Natural killer cell (primary cell): ENCODE results near the gene C17orf50. TPM values are rescaled to one million over a fixed set of nuclear protein-coding genes. Genes with fewer than 3 reads are reported as not detected.

ENCODE experiments used
- ATAC-seq, 3 donors: fragments of 150-1000 bp in 2 of 3; fragments of 200-7000 bp in 1 of 3; cut with Tn5 transposase; 1 replicate in 1 of 3; 2 replicates in 2 of 3; pipeline ENCODE4 v1.10.0; 2021; ENCODE audit warnings: mild to moderate bottlenecking in 2 of 3, moderate library complexity in 2 of 3
- DNase-seq, 2 donors: peaks; one replicate each; pipeline versions ENCODE4 v3.0.0 to v3.0.0-alpha.2; 2013 to 2021; ENCODE audit warnings: mixed read lengths in 1 of 2
- H3K27ac ChIP-seq: one replicate; pipeline ENCODE4 v1.5.1; 2013; ENCODE audit warnings: mild to moderate bottlenecking, low read length
- H3K27me3 ChIP-seq: one replicate; pipeline ENCODE4 v1.6.1; 2013; ENCODE audit warnings: low read length; ENCODE audit not compliant: control insufficient read depth, insufficient read depth
- H3K36me3 ChIP-seq: one replicate; pipeline ENCODE4 v1.6.1; 2013; ENCODE audit warnings: low read length; ENCODE audit not compliant: control insufficient read depth, insufficient read depth
- H3K4me1 ChIP-seq: one replicate; pipeline ENCODE4 v1.6.1; 2013; ENCODE audit warnings: low read length; ENCODE audit not compliant: control insufficient read depth, insufficient read depth
- H3K4me3 ChIP-seq: one replicate; pipeline ENCODE4 v1.5.1; 2013; ENCODE audit warnings: low read length
- H3K9me3 ChIP-seq: one replicate; pipeline ENCODE4 v1.6.1; 2013; ENCODE audit warnings: low read length; ENCODE audit not compliant: control insufficient read depth, insufficient read depth
- H3K27ac Mint-ChIP-seq, 2 donors: one replicate each; pipeline ENCODE4 v1.8.0; 2022; ENCODE audit warnings: mild to moderate bottlenecking in 2 of 2, mixed read lengths in 2 of 2, moderate library complexity in 1 of 2
- H3K27me3 Mint-ChIP-seq, 2 donors: one replicate each; pipeline ENCODE4 v1.8.0; 2022; ENCODE audit warnings: low read depth in 2 of 2, mixed read lengths in 2 of 2
- H3K36me3 Mint-ChIP-seq: one replicate; pipeline ENCODE4 v1.8.0; 2022; ENCODE audit warnings: mixed read lengths
- H3K4me1 Mint-ChIP-seq, 2 donors: one replicate each; pipeline ENCODE4 v1.8.0; 2022; ENCODE audit warnings: mixed read lengths in 2 of 2
- H3K4me3 Mint-ChIP-seq: one replicate; pipeline ENCODE4 v1.8.0; 2022; ENCODE audit warnings: mild to moderate bottlenecking, moderate library complexity, mixed read lengths
- H3K9me3 Mint-ChIP-seq, 2 donors: one replicate each; pipeline ENCODE4 v1.8.0; 2022; ENCODE audit warnings: mixed read lengths in 2 of 2
- CTCF ChIP-seq: fragments of 200-600 bp; IDR thresholded peaks from one replicate; pipeline ENCODE4 v1.8.0; 2022; ENCODE audit warnings: antibody characterized with exemption
- whole genome bisulfite sequencing: methylation state at CpG from one replicate; pipeline ENCODE4 v1.1.7; 2013; ENCODE audit warnings: missing lambda C conversion rate; ENCODE audit not compliant: insufficient coverage; 5-methylcytosine and 5-hydroxymethylcytosine counted together
- intact Hi-C: fragments of 100-400 bp; cut with micrococcal nuclease; formaldehyde crosslinking; loops from one replicate; pipeline ENCODE4 v1.14.2; 2022
- total RNA-seq, 4 donors: library from RNA; stranded (reverse); fragments of 120-200 nt in 1 of 4; gene quantifications; one replicate each; pipeline versions ENCODE4 v1.2.3 to v1.2.4, GENCODE V29; 2013 to 2022

C17orf50 gene
- total RNA-seq, 3 donors from 2014 or later (not counting 1 experiment from before 2014, with no cell fraction given): not detected

- Mint-ChIP-seq H3K4me3 (no peak overlapping the region), H3K27ac (no peak overlapping the region), H3K36me3 (no peaks in the 10 kb centered on the region), H3K27me3 (no peaks in the 10 kb centered on the region), H3K4me1 (peaks cover 6 to 9% of the 10 kb centered on the region in 2 donors), H3K9me3 (no peaks in the 10 kb centered on the region)
- Histone ChIP-seq H3K4me3 (no peak overlapping the region), H3K27ac (no peak overlapping the region), H3K27me3 (no peaks in the 10 kb centered on the region), H3K4me1 (peaks cover 15% of the 10 kb centered on the region), H3K9me3 (no peaks in the 10 kb centered on the region), H3K36me3 (no peaks in the 10 kb centered on the region)
- WGBS: 91% methylated on average over 5 of the region's 5 CpGs
- intact Hi-C loops: no loop called here
- TF ChIP-seq CTCF: no peak
- ATAC-seq (no peak), DNase-seq (no peak)
Measured at GRCh38 chr17:35761601-35762000, 914 bp downstream of the C17orf50 start.

- H3K4me1 Mint-ChIP-seq: peaks cover 6 to 9% of the 10 kb centered on the region in 2 donors
- H3K9me3 Mint-ChIP-seq: no peaks in the 10 kb centered on the region
- Histone ChIP-seq H3K36me3 (no peaks in the 10 kb centered on the region), H3K27me3 (no peaks in the 10 kb centered on the region), H3K4me3 (peak overlapping the region; percentile 83), H3K9me3 (no peaks in the 10 kb centered on the region), H3K4me1 (peaks cover 15% of the 10 kb centered on the region), H3K27ac (peak overlapping the region; percentile 65)
- peak overlapping the region; percentile 95 for H3K4me3 Mint-ChIP-seq
- TF ChIP-seq CTCF: no peak
- peak overlapping the region; percentile 38 to 88 for H3K27ac Mint-ChIP-seq
- H3K36me3 Mint-ChIP-seq: no peaks in the 10 kb centered on the region
- peaks cover 5 to 7% of the 10 kb centered on the region in 2 donors for H3K27me3 Mint-ChIP-seq
- DNase-seq: no peak
- intact Hi-C loops: loop anchor here (1.0 kb wide), 1 partner anchor 46 kb away; the partner anchor contains the start of gene TAF15
- no peak for ATAC-seq
- WGBS: 32% methylated on average over 17 of the region's 17 CpGs
Measured at GRCh38 chr17:35763767-35764122, 3.1 kb downstream of the C17orf50 start.

DNA sequence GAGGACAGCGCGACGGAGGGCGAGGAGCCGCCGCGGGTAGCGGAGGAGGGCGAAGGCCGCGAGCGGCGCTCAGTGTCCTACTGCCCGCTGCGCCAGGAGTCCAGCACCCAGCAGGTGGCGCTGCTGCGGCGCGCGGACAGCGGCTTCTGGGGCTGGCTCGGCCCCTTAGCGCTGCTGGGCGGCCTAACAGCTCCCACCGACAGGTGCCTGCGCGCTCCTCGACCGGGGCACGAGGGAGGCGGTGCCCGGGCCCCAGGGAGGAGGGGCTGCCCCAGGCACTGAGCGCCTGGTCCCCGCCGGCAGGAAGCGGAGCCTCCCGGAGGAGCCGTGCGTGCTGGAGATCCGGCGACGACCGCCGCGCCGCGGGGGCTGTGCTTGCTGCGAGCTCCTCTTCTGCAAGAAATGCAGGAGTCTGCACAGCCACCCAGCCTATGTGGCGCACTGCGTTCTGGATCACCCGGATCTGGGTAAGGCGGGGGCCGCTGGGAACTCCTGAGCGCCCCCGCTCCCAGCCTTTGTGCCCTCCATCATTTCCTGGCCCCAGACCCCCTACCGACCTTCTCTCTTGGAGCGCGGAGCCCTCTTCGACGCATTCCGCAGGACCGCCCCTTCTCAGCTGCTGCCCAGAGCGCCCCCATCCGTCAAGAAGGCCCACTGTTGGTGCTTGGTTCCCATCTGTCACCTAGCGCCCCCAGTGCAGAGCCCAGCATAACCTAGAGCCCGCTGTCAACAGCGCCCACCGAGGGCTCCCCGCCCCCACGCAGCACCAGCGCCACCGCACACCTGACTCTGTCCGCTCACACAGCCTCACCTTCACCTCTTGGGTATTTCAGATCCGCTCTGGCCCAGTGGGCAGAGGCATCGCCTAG, 3.7 kb downstream of the C17orf50 start:
- H3K4me3 Mint-ChIP-seq: peak overlapping the region; percentile 95
- peaks cover 6 to 9% of the 10 kb centered on the region in 2 donors for H3K4me1 Mint-ChIP-seq
- DNase-seq (peak; percentile 87 to 92), ATAC-seq (peak; percentile 86 to 92 (median 88))
- peak; percentile 85 for TF ChIP-seq CTCF
- peak overlapping the region; percentile 83 for H3K4me3 ChIP-seq
- no peaks in the 10 kb centered on the region for H3K36me3 ChIP-seq
- H3K9me3 Mint-ChIP-seq: no peaks in the 10 kb centered on the region
- H3K4me1 ChIP-seq: peaks cover 15% of the 10 kb centered on the region
- H3K27me3 Mint-ChIP-seq: peaks cover 5 to 7% of the 10 kb centered on the region in 2 donors
- peak overlapping the region; percentile 65 for H3K27ac ChIP-seq
- intact Hi-C loops: loop anchor here (1.0 kb wide), 1 partner anchor 45 kb away; the partner anchor contains the start of gene TAF15
- H3K27ac Mint-ChIP-seq: peak overlapping the region; percentile 66 to 88
- WGBS: 1% methylated on average over 75 of the region's 75 CpGs
- H3K9me3 ChIP-seq: no peaks in the 10 kb centered on the region
- H3K36me3 Mint-ChIP-seq: no peaks in the 10 kb centered on the region
- no peaks in the 10 kb centered on the region for H3K27me3 ChIP-seq
